GM13976 (cell line): Measurements from ENCODE around the gene PCNX1.
A peak's percentile ranks its signal among the peaks of the same experiment; 100 is the strongest.
"Not testable (repeated sequence)": the region's sequence is repeated elsewhere in the genome, so short reads cannot be mapped to it uniquely, and the experiment has no call there.

Experiments
- DNase-seq: peaks from one replicate; pipeline ENCODE4 v3.0.0; 2012; ENCODE audit warnings: low spot score
- in situ Hi-C: fragments of 300-500 bp; cut with MboI; formaldehyde crosslinking; loops from one replicate; pipeline ENCODE4 v1.12.0; 2022; ENCODE audit warnings: low sequenced_read_pairs, mixed read lengths, inconsistent platforms; ENCODE audit not compliant: unreplicated experiment
- TF ChIP-seq, protein P1 (sequence below): IDR thresholded peaks from 2 replicates; pipeline ENCODE4 v1.5.1; 2012; ENCODE audit warnings: borderline replicate concordance, mild to moderate bottlenecking; ENCODE audit not compliant: insufficient read depth; ENCODE audit errors: extremely low read depth, missing control alignments, control extremely low read depth

PCNX1 gene

DNA sequence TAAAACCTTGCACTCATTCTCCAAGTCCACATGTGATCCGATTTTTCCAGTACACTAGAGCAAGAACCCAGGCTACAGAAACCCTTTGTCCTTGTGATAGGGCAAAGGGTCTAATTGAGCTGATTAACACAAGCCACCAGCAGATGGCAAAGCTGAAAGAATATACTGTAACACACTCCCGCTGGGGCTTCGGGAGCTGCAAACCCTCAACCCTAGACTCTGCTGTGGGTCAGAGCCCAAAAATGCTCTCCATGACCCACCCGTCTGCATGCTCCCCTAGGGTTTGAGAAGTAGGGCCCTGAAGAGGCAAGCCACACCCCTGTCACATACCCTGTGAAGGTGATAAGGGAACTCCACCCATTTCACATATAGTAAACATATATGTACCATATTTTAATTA is 33.6 kb upstream of the PCNX1 start:
- DNase-seq = no peak

GRCh38 chr14:70875811-70876460 is 31.3 kb upstream of the PCNX1 start:
- not testable (repeated sequence) for DNase-seq

More for the DNA sequence above, 33.6 kb upstream of the PCNX1 start:
- TF ChIP-seq, protein P1, sequence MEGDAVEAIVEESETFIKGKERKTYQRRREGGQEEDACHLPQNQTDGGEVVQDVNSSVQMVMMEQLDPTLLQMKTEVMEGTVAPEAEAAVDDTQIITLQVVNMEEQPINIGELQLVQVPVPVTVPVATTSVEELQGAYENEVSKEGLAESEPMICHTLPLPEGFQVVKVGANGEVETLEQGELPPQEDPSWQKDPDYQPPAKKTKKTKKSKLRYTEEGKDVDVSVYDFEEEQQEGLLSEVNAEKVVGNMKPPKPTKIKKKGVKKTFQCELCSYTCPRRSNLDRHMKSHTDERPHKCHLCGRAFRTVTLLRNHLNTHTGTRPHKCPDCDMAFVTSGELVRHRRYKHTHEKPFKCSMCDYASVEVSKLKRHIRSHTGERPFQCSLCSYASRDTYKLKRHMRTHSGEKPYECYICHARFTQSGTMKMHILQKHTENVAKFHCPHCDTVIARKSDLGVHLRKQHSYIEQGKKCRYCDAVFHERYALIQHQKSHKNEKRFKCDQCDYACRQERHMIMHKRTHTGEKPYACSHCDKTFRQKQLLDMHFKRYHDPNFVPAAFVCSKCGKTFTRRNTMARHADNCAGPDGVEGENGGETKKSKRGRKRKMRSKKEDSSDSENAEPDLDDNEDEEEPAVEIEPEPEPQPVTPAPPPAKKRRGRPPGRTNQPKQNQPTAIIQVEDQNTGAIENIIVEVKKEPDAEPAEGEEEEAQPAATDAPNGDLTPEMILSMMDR = no peak
- in situ Hi-C loops = no loop called here

DNA sequence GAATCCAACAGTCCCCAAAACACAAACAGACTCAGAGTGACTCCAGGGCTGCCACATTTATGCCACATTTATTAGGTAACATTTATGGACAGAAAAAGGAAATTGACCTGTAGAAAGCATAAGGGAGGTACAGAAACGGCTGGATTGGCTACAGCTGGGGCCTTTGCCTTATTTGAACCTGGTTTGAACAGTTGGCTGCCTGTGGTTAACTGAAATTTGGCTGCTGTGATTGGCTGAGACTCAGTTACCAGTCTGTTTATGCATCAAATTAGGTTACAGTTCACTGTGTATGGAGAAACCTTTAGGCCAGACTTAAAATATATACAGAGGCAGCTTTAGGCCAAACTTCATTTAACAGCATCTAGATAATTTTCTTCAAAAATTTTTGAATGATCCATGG is 27.8 kb upstream of the PCNX1 start:
- no peak for DNase-seq
- TF ChIP-seq, protein P1 = no peak
- in situ Hi-C loops = no loop called here

More at GRCh38 chr14:70875811-70876460, 31.3 kb upstream of the PCNX1 start:
- in situ Hi-C loops = not testable (repeated sequence)

DNA sequence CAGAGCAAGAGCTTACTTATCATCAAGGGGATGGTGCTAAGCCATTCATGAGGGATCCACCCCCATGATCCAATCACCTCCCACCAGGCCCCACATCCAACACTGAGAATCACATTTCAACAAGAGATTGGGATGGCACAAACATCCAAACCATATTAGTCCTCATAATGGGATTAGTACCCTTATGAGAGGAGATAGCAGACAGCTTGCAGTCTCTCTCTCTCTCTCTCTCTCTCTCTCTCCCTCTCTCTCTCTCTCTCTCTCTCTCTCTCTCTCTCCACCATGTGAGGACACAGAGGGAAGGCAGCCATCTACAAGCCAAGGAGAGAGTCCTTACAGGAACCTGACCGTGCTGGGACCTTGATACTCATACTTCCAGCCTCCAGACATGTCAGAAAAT is 26.4 kb upstream of the PCNX1 start:
- DNase-seq, in situ Hi-C loops: not testable (repeated sequence)

- TF ChIP-seq, protein P1 = no peak
- in situ Hi-C loops = no loop called here
- DNase-seq = peak; percentile 68
Observed at GRCh38 chr14:70881549-70882177, 25.6 kb upstream of the PCNX1 start.

GRCh38 chr14:70882776-70883492 is 24.3 kb upstream of the PCNX1 start:
- in situ Hi-C loops = no loop called here
- TF ChIP-seq, protein P1 = no peak
- no peak for DNase-seq

GRCh38 chr14:70884595-70885342 is 22.5 kb upstream of the PCNX1 start:
- TF ChIP-seq, protein P1 = no peak
- in situ Hi-C loops = no loop called here
- no peak for DNase-seq
